Caco-2 (cell line): ENCODE data around the gene SLFN12L. TPM values are rescaled to one million over a fixed set of nuclear protein-coding genes. Genes with fewer than 3 reads are reported as not detected.

ENCODE experiments used
- BruUV-seq: library from RNA; stranded (reverse); fragments of 400-500 nt; replicated peaks from 2 replicates; lab custom pipeline; 2021; lab: Mats Ljungman, UMichigan
- CTCF ChIA-PET: fragments of 300-600 bp; sonication (Branson Sonifier 250); formaldehyde crosslinking; loops from one replicate; lab custom pipeline; 2022; ENCODE audit warnings: antibody characterized with exemption; lab: Charles Lee
- POLR2A ChIA-PET: fragments of 300-600 bp; sonication (Branson Sonifier 250); formaldehyde crosslinking; loops from one replicate; lab custom pipeline; 2022; ENCODE audit warnings: antibody characterized with exemption; lab: Charles Lee
- DNase-seq, 2 experiments: peaks; one replicate each; pipeline versions ENCODE4 v3.0.0 to v3.0.0-alpha.2; 2020 to 2022
- H3K27me3 ChIP-seq: replicated peaks from 2 replicates; pipeline ENCODE4 v1.6.0; 2011; ENCODE audit warnings: low read length; ENCODE audit not compliant: control insufficient read depth, insufficient read depth
- H3K36me3 ChIP-seq: 2 replicates; pipeline ENCODE4 v1.5.1; 2011; ENCODE audit warnings: low read length; ENCODE audit not compliant: control insufficient read depth, insufficient read depth
- H3K4me1 ChIP-seq: fragments of 250-450 bp; sonication (Bioruptor Pico); 2 replicates; pipeline ENCODE4 v1.5.1; 2020; ENCODE audit warnings: mild to moderate bottlenecking
- H3K4me3 ChIP-seq: 2 replicates; pipeline ENCODE4 v1.5.1; 2011; ENCODE audit warnings: low read depth, mild to moderate bottlenecking, control low read depth, low read length
- H3K9me3 ChIP-seq: fragments of 250-450 bp; sonication (Bioruptor Pico); 2 replicates; pipeline ENCODE4 v1.5.1; 2020; ENCODE audit warnings: mild to moderate bottlenecking, moderate library complexity
- H3K27ac Mint-ChIP-seq: one replicate; pipeline ENCODE4 v1.8.0; 2022; ENCODE audit warnings: mixed read lengths; ENCODE audit not compliant: unreplicated experiment
- H3K27me3 Mint-ChIP-seq: one replicate; pipeline ENCODE4 v1.8.0; 2022; ENCODE audit warnings: mixed read lengths; ENCODE audit not compliant: insufficient read depth, unreplicated experiment
- H3K36me3 Mint-ChIP-seq: one replicate; pipeline ENCODE4 v1.8.0; 2022; ENCODE audit warnings: mild to moderate bottlenecking, mixed read lengths; ENCODE audit not compliant: insufficient read depth, unreplicated experiment
- H3K4me1 Mint-ChIP-seq: one replicate; pipeline ENCODE4 v1.8.0; 2022; ENCODE audit warnings: low read depth, mixed read lengths; ENCODE audit not compliant: unreplicated experiment
- H3K4me3 Mint-ChIP-seq: one replicate; pipeline ENCODE4 v1.8.0; 2022; ENCODE audit warnings: mild to moderate bottlenecking, moderate library complexity, mixed read lengths; ENCODE audit not compliant: unreplicated experiment
- H3K9me3 Mint-ChIP-seq: one replicate; pipeline ENCODE4 v1.8.0; 2022; ENCODE audit warnings: mixed read lengths; ENCODE audit not compliant: unreplicated experiment
- CTCF ChIP-seq, 2 experiments: fragments of 200-600 bp in 1 of 2; IDR thresholded peaks; 1 replicate in 1 of 2; 2 replicates in 1 of 2; pipeline versions ENCODE4 v1.5.1 to v1.8.0; 2011 to 2022; ENCODE audit warnings: antibody characterized with exemption in 1 of 2, control low read depth in 1 of 2, inconsistent platforms in 1 of 2, low read depth in 1 of 2, low read length in 1 of 2, mild to moderate bottlenecking in 1 of 2, moderate library complexity in 1 of 2; ENCODE audit not compliant: insufficient read depth in 1 of 2, severe bottlenecking in 1 of 2, unreplicated experiment in 1 of 2
- intact Hi-C: fragments of 100-400 bp; cut with micrococcal nuclease; formaldehyde crosslinking; loops from one replicate; pipeline ENCODE4 v1.10.0; 2022; ENCODE audit not compliant: unreplicated experiment
- total RNA-seq: library from RNA; stranded (reverse); gene quantifications from 2 replicates; pipeline ENCODE4 v1.2.3, GENCODE V29; 2022

Gene SLFN12L
- total RNA-seq, 1 experiment from 2014 or later, result not detected

DNA sequence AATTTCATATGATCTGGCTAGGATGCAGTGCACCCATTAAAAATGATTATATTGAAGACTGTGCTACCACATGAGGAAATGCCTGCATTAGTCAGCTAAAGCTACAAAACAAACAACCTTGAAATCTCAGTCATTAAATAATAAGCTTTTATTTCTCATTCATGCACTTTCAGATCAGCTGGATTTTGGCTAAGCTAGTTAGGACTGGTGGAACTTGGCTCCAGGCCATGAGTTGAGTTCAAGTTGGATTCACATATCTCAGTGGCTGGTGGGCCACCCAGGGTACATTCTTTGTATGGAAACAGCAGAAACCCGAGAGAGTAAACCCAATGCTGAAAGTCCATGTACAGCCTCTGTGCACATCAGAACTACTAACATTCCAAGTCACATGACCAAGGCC lies 6.4 kb upstream of the SLFN12L start:
- H3K27ac Mint-ChIP-seq, result no peak overlapping the region
- intact Hi-C loops, result no loop called here
- CTCF ChIA-PET, result no interaction called here

DNA sequence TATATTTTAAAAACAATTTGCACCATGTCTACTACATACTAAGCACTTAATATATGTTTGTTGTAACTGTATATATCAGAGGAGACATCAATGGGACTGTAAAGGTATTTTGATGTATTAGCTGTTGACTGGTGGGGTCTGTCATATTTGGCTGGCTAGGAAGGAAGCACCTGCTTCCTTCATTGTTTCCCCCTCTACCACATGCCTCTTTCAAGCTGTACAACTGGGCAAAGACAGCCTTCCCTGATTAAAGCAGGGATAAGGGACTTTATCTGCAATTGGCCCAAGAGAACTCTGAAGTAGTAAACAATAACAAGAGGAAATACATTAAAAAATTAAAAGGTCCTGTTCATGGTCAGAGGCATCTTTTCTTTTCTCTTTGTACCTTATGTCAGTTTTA lies 5.5 kb upstream of the SLFN12L start:
- Mint-ChIP-seq H3K4me1 (no peaks in the 10 kb centered on the region), H3K27ac (no peak overlapping the region), H3K36me3 (no peaks in the 10 kb centered on the region), H3K9me3 (no peaks in the 10 kb centered on the region), H3K4me3 (no peak overlapping the region), H3K27me3 (peaks cover 30% of the 10 kb centered on the region)
- BruUV-seq, result no TSS peak
- no peak overlapping the region for H3K4me3 ChIP-seq
- intact Hi-C loops, result no loop called here
- POLR2A ChIA-PET, result no interaction called here
- no peaks in the 10 kb centered on the region for H3K9me3 ChIP-seq
- no peak for DNase-seq
- TF ChIP-seq CTCF (IDR thresholded peaks at IDR 0.05; ENCODE audit: insufficient read depth in 1 of 2, low read depth in 1 of 2, low read length in 1 of 2, severe bottlenecking in 1 of 2, unreplicated experiment in 1 of 2), result no peak
- H3K27me3 ChIP-seq, result no peaks in the 10 kb centered on the region
- CTCF ChIA-PET, result interaction anchor here (1.2 kb wide), 1 partner anchor 10 kb away, joined by 3 read pairs; no protein-coding TSS in a partner anchor
- no peaks in the 10 kb centered on the region for H3K36me3 ChIP-seq
- H3K4me1 ChIP-seq, result no peaks in the 10 kb centered on the region

More for the DNA sequence above, 6.4 kb upstream of the SLFN12L start:
- no peaks in the 10 kb centered on the region for H3K36me3 Mint-ChIP-seq
- POLR2A ChIA-PET, result no interaction called here
- no peak for DNase-seq
- BruUV-seq, result no TSS peak
- H3K9me3 ChIP-seq, result no peaks in the 10 kb centered on the region
- H3K36me3 ChIP-seq, result no peaks in the 10 kb centered on the region
- no peaks in the 10 kb centered on the region for H3K9me3 Mint-ChIP-seq
- no peaks in the 10 kb centered on the region; the same call in 1 of the 2 replicates for H3K27me3 ChIP-seq
- no peaks in the 10 kb centered on the region for H3K4me1 ChIP-seq
- H3K27me3 Mint-ChIP-seq, result peaks cover 34% of the 10 kb centered on the region
- no peak for TF ChIP-seq CTCF (IDR thresholded peaks at IDR 0.05; ENCODE audit: insufficient read depth in 1 of 2, low read depth in 1 of 2, low read length in 1 of 2, severe bottlenecking in 1 of 2, unreplicated experiment in 1 of 2)
- no peak overlapping the region for H3K4me3 Mint-ChIP-seq
- H3K4me3 ChIP-seq, result no peak overlapping the region
- H3K4me1 Mint-ChIP-seq, result no peaks in the 10 kb centered on the region

DNA sequence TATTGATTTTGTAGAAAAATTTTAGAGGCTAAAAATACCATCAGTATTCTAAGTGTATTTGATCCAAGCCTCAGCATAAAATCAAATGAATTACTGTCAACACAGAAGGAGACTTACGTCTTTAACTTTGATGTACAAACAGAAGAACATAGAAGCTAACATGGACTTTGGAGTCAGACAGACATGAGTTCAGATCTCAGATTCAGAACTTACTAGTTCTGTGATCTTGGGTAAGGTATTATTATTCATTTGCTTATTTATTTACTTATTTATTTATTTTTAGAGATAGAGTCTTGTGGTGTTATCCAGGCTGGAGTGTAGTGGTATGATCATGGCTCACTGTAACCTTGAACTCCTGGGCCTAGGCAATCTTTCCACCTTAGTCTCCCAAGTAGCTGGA lies 4.0 kb upstream of the SLFN12L start:
- Histone ChIP-seq H3K4me1 (no peaks in the 10 kb centered on the region), H3K9me3 (no peaks in the 10 kb centered on the region), H3K4me3 (no peak overlapping the region), H3K36me3 (no peaks in the 10 kb centered on the region), H3K27me3 (no peaks in the 10 kb centered on the region)
- no TSS peak for BruUV-seq
- Mint-ChIP-seq H3K4me1 (no peaks in the 10 kb centered on the region), H3K27me3 (peaks cover 27% of the 10 kb centered on the region), H3K27ac (no peak overlapping the region), H3K4me3 (no peak overlapping the region), H3K36me3 (no peaks in the 10 kb centered on the region), H3K9me3 (no peaks in the 10 kb centered on the region)
- CTCF ChIA-PET, result no interaction called here
- POLR2A ChIA-PET, result no interaction called here
- intact Hi-C loops, result no loop called here
- no peak for DNase-seq
- no peak for TF ChIP-seq CTCF (IDR thresholded peaks at IDR 0.05; ENCODE audit: insufficient read depth in 1 of 2, low read depth in 1 of 2, low read length in 1 of 2, severe bottlenecking in 1 of 2, unreplicated experiment in 1 of 2)
